HT1080 (cell line): ENCODE data around the gene OPCML. TPM values are rescaled to one million over a fixed set of nuclear protein-coding genes. Genes with fewer than 3 reads are reported as not detected.

Experiments used
- DNase-seq: peaks from one replicate; pipeline ENCODE4 v3.0.0-alpha.2; 2015; ENCODE audit warnings: low read depth
- total RNA-seq: library from RNA; depleted of rRNA; stranded (reverse); fragments of >200 nt; shearing (Covaris generic); gene quantifications from 2 replicates; pipeline ENCODE4 v1.2.3, GENCODE V29; 2014

The OPCML gene
- total RNA-seq, 1 experiment from 2014 or later, result 0.13 TPM

DNA sequence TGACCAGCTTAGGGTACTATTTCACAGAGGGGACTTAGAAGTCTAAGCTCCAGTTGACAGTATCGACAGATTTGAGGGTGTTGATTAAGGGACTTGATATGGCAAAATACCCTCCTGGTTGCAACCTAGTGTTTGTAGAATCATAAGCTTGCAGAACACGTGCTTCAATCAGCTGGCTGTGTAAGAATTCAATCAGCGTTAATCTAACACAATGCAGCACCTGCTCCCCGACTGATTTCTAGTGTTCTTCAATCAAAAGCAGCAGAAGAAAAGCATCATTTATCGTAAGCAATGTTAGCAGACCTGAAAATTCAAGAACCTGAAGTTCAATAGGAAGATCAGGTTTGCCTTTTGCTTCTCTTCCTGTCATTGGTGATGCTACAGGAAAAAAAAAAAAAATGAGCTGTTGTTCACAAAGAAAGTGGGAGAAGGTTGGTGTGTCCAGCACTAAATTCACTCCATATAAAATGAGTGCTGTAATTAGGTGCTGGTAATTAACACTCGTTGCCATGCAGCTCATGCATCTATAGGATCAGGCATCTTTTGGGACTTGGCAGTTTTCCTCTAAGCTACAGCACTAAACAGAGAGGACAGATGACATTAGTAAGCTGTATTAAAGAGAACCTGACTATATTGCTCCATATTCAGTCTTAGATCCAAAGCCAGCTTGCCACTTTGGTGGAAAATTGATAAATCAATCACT, 840.3 kb downstream of the OPCML start:
- DNase-seq, result no peak

GRCh38 chr11:132686886-132687285, 845.4 kb downstream of the OPCML start:
- no peak for DNase-seq

- DNase-seq, result peak; percentile 88
Measured at GRCh38 chr11:132685174-132685611, 847.1 kb downstream of the OPCML start.

DNA sequence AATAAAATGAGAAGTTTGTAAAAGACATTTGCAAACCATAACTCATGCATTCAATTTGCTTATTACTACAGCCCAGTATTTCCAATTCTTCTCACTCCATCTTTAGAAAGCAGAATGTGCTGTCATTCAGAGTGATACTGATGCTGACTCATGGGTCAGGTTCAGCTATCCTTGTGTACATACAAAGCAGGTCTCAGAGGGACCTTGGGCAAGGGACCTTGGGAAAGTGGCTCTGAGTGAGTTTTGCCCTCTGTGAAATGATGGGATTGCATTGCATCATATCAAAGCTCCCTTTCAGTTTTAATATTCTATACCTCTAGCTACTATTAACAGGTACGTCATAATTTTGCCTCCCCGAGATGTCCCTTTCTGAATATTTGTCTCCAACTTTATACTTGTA, 848.7 kb downstream of the OPCML start:
- peak; percentile 15 for DNase-seq

GRCh38 chr11:132681971-132682370, 850.3 kb downstream of the OPCML start:
- DNase-seq, result no peak

- no peak for DNase-seq
Measured at GRCh38 chr11:132680584-132680983, 851.7 kb downstream of the OPCML start.

DNA sequence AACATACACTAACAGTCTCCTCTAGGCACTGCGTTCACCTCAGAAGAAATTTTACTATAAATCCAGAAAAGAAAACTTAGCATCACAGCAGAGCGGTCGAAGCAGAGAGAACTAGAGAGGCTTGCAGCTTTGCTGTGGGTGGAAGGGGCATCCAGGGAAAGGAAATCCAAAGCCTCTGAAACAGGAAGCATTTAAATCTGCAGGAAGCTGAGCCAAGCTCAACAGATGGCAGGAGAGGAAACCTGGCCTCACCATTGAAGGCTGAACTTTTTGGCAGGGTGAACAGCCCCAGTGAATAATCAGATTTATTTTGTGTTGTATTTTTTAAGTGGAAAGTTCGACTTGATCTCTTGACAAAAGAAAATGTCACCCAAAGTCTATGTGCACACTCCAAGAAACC, 858.1 kb downstream of the OPCML start:
- no peak for DNase-seq

DNA sequence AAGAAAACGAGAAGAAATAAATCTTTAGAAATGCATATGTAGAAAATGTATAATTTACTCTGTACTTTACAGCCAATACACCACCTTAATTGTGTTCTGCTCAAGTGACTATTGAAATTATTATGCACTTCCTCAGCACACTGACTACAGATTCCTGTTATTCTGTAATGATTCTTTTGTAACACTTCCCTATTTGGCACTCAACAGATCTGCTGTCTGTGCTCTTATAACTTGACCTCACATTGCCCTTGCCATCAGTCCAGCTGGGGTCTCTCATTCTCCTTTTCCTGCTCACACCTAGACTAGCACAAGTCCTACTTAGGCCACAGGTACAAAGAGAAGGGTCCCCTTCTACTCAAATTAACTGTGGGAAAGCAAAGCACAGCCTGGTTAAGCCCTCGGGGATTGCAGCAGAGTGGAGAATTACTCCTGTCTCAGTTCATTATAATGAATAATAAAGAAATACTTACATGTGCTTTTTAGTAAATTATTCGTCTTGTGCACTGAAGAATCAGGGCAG, 860.4 kb downstream of the OPCML start:
- DNase-seq, result no peak

DNA sequence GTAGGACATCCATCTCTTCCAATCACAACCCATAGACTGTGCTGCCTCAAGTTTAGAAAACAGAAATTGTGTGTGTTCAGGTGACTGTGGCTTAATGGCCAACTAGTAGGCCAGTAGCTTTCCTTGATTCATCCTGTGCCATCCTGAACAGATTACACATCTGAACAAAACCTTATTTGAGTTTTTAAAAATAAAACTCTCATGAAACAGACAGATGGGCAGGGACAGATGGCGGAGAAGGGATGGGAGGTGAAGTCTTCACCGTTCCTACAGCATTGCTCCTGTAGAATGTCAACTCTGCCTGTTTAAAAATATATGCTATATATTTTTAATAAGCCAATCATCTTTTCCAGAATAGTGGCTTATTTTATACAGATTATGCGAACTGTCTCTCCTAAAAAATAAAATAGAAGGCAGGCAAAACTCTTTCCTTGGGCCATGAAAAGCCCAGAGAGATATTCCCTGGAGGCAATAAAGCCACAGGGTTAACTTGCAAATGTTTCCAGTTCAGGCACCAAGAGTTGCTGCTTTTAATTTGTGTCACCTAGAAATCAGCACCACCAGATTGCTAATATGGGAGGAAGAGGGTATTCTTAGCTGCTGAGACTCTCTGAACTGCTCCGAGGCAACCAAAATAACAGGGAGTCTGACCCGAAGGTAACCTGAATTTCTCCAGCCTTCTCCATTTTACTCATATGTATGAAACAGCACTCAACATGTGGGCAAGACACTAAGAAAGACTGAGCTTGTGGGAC, 861.2 kb downstream of the OPCML start:
- no peak for DNase-seq

DNA sequence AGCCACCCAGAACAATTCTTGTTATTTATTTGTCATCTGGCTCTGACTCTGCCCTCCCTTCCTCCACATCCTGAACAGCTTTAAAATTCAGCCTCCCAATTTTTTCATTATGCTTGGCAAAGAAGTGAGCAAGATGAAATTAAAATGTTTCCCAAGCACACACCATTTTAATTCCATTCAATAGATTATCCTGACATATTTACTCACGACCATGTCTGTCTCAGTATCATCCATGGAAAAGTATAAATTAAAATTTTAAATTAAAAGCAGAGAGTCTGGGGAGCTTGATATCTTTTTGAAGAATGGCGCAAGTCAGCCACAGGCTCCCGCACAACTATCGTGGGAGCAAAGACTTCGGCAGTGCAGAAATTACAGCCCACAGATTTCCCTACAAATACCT, 862.4 kb downstream of the OPCML start:
- DNase-seq, result no peak

DNA sequence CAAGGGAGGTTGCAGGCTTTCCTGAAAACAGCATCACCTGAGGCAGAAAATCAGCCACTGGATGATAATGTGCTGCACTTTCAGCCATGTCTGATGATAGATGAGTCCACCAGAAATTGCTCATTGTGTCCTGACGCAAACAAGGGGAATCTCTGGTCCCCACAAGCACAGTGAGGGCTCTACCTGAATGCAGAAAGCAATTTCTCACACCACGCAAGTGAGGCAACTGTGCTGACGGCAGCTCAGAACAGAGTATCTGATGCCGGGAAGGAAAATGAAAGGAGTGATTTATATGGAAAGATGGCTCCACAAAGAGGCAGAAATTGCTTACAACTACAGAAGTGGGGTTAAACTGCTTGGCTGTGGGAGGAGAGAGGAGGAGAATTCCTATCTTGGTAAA, 867.1 kb downstream of the OPCML start:
- DNase-seq, result no peak

DNA sequence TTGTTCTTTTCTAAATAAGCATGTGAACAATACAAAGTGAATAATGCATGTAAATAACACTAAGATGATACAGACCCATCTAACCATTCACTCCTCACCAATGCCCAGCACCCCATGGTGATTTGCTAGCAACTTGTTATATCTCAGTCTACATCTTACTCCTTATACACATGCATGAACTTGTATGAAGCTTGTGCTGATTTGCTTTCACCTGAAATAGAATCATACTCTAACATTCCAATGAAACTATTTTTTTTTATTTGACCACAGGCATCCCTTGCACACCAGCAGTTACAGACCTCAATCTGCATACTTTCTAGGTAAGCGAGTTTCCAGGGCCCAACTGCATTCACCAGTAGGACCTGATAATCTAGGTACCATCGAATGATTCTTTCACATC, 873.6 kb downstream of the OPCML start:
- no peak for DNase-seq

GRCh38 chr11:132658004-132658403, 874.3 kb downstream of the OPCML start:
- no peak for DNase-seq

- DNase-seq, result no peak
Measured at GRCh38 chr11:132655187-132655855, 877.0 kb downstream of the OPCML start.

DNA sequence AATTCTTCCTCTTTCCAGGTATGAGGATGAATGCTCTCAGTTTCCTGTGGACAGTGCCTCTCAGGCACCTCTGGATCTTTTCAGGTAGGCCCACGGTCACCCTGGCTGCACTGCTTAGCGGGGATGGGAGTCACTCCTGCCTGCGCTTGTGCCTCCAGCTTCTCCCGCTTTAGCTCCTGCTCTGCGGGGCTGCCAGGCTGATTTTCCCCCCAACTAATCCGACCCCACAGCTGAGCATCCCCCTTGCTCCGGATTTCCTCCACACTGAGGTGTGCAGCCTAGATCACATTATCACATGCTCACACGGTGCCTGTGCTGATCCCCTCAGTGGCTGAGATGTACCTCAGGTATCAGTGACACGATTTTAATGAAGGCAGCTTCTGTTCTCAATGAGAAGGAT, 879.1 kb downstream of the OPCML start:
- no peak for DNase-seq

GRCh38 chr11:132650969-132651720, 881.2 kb downstream of the OPCML start:
- DNase-seq, result no peak

GRCh38 chr11:132649277-132649676, 883.0 kb downstream of the OPCML start:
- no peak for DNase-seq

DNA sequence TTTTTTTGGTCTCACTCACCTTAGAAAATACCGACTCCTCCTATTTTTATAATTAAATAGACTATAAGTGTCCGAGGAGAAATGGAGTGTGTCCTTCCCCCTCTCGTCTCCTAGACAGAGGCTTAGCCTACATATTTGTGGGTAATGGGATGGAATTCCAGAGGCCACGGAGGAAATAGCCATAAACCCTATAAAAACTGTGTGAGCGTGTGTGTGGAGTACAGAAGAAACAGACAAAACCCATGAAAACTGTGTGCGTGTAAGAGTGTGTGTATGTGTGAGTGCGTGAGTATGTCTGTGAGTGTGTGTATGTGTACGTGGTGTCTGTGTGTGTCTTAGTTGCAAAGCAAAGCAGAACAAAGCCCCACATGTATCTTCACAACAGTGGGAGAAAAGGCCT, 883.5 kb downstream of the OPCML start:
- DNase-seq, result no peak

- no peak for DNase-seq
Measured at GRCh38 chr11:132646890-132647289, 885.4 kb downstream of the OPCML start.

DNA sequence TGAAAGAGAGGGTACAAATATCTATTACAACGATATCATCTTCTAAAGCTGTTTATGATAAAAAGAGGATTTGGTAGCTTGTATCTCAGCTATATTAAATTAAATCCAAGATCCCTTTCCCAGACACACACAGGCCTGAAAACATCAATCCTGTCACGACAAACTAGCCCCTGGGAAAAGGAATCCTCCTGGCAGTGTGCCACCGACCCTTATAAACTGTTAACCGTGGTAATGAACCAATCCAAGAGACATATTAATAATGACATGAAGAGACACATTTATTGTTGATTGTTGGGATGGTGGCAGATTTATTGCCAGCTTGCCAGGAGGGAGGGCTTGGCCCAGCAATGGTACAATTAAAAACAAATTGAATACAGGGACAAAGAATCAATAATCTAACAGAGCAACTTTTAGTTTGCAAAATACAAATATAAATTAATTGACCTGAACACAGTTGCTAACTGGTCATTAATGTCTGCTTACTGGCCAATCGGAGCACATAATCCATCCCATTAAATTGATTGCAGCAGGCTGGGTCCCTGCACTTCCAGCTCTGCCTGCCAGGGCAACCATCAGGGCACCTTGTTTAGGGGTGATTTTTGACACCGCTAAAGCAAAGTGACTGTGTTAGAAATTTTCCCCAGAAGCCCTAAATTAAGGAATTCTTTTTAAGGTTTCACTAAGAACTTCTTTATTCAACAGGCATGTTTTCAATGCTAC, 887.6 kb downstream of the OPCML start:
- no peak for DNase-seq

- no peak for DNase-seq
Measured at GRCh38 chr11:132643239-132643638, 889.1 kb downstream of the OPCML start.
